Superior temporal gyrus (tissue), 1 donor: ENCODE data around the gene SART3.
"Not testable (repeated sequence)": the region's sequence is repeated elsewhere in the genome, so short reads cannot be mapped to it uniquely, and the experiment has no call there.

Experiments used
- DNase-seq: peaks from one replicate; pipeline ENCODE4 v3.0.0-alpha.2; 2016; ENCODE audit errors: extremely low spot score

SART3 gene

DNA sequence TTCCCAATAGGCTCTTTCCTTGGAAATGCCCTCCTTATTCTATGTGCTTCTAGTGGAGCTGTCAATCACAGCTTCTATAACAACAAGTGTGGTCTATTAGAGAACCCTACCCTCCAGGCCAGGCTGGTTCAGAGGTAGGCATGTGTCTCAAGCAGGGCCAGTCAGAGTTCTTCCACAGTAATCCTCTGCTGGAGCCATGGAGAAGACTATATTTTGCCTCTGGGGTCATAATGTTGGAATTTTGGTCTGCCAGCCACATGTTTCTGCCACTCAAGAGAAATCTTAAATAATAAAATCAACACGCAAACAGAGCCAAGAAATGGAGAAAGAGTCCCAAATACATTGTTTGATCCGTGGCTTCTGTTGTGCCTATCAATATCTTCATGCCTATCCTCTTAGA is 69.7 kb downstream of the SART3 start:
- no peak for DNase-seq

- not testable (repeated sequence) for DNase-seq
These were observed 73.9 kb downstream of the SART3 start for GRCh38 chr12:108487029-108487428.

GRCh38 chr12:108485371-108485770 is 75.6 kb downstream of the SART3 start:
- not testable (repeated sequence) for DNase-seq

GRCh38 chr12:108484845-108485244 is 76.1 kb downstream of the SART3 start:
- no peak for DNase-seq

- no peak for DNase-seq
These were observed 76.5 kb downstream of the SART3 start for GRCh38 chr12:108484431-108484830.

GRCh38 chr12:108483213-108484059 is 77.5 kb downstream of the SART3 start:
- no peak for DNase-seq

DNA sequence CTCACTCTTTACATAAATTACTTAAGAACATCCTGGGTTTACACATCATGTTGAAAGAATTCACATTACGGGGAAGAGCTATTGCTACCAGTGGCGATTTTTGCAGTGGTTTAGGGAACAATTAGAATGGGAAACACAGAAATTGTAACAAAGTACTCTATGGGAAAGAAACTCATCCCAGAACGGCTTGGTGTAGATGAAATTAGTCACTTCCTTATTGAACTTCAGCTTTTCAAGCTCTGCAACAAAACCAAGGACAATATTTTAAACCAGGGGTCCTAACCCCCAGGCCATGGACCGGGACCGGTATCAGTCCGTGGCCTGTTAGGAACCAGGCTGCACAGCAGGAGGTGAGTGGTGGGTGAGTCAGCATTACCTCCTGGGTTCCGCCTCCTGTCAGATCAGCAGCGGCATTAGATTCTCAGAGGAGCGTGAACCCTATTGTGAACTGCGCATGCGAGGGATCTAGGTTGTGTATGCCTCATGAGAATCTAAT is 78.2 kb downstream of the SART3 start:
- no peak for DNase-seq

GRCh38 chr12:108479364-108480070 is 81.5 kb downstream of the SART3 start:
- no peak for DNase-seq

- no peak for DNase-seq
These were observed 82.3 kb downstream of the SART3 start for GRCh38 chr12:108478611-108479206.

GRCh38 chr12:108477881-108478259 is 83.1 kb downstream of the SART3 start:
- no peak for DNase-seq

GRCh38 chr12:108477055-108477880 is 83.7 kb downstream of the SART3 start:
- DNase-seq: no peak

DNA sequence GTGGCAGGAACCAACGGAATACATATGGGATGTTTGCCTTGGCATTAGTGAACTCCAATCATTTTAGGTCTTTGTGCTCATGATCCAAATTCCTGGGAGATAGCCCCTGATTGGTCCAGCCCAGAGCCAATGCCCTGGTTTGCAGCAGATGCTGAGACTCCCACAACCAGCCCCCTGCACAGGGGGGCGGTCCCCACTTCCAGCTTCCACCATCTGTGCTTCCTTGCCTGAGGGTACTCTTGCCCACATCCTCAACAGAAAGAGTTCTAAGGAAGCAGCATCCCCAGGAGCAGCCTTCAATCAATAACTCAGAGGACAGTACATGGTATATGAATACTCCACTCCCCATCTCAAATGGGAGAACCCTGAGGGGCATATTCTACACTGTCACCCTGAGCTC is 85.6 kb downstream of the SART3 start:
- no peak for DNase-seq

- DNase-seq: no peak
These were observed 87.4 kb downstream of the SART3 start for GRCh38 chr12:108473400-108474055.
